ENCODE data around the gene OR5D18. TPM values are rescaled to one million over a fixed set of nuclear protein-coding genes. Genes with fewer than 3 reads are reported as not detected.
"Not testable (repeated sequence)": the region's sequence is repeated elsewhere in the genome, so short reads cannot be mapped to it uniquely, and the experiment has no call there.

OR5D18 gene
- not detected for polyA plus RNA-seq (ENCODE audit: insufficient read length)

GRCh38 chr11:55819330-55819729 lies at the start of gene OR5D18:
Gene OR5D18 (plus strand): TSS chr11:55819630. CDS start chr11:55819630, 0 bp downstream.
- no peak for DNase-seq

DNA sequence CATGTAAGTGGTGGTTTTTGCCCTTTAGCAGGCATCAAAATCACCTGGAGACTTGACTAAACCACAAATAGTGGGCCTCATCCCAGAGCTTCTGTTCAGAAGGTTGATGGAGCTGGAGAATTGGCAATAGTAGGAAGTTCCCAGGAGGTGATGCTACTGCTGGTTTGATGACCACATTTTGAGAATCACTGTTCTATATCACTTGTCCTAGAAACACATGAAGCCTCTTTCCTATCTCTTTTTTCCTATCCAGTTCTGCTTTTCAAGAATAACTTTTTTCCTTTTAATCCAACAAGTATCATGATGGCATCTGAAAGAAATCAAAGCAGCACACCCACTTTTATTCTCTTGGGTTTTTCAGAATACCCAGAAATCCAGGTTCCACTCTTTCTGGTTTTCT lies 46.3 kb upstream of the OR5D18 start, which contains the start of gene OR5D13:
OR5D13 (plus strand) TSS at position 301 of the 400 bp plus-strand sequence; CDS start at position 301, 0 bp downstream.
- DNase-seq: no peak

DNA sequence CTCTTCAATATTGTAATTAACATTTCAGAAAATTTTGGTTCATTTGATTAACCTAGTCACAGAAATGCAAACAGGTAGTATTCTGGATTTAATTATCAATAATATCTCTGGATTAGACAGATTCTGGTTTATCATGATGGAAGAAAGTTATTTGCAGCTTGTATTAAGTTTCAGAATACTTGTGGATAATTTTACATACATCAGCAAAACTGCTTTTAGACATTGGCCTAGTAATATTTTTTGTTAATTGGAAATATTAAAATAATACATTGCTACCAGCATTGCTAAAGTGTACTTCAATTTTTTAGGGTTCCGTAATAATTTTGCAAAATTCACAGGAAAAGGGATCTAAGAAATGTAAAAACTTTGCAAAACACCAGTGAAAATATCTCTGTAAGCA lies 27.8 kb upstream of the OR5D18 start:
- no peak for DNase-seq

DNA sequence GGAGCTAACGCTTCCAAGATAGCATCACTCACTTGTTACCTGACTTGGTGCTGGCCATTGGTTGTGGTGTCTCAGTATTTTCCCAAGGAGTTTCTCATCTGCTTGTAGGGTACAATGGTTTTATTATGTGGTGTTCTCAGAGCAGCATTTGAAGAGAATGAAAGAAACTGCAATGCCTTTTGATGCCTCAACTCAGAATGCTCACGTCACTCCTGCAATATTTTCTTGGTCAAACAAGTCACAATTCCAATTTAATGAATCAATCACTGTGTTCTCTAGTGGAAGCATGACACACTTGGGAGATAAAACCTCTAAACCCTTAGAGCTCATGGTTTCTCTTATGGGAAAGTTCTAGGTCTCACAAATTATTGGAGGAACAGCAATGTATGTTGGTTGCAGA lies 26.1 kb upstream of the OR5D18 start:
- no peak for DNase-seq

DNA sequence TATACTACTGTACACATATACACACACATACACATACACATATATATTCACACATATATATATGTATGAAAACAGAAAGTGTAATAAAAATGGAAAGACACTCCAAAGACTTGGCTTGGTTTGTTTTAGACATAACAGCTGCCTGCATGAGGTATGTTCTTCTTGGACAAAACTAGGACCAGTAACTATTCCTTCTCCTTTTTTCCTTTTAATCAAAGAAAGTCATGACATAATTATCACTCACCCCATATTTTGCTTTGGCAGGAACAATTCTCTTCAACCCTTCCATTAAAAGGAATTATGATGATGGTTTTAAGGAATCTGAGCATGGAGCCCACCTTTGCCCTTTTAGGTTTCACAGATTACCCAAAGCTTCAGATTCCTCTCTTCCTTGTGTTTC lies 24.2 kb upstream of the OR5D18 start, which contains the start of gene OR5D14:
OR5D14 (plus strand) TSS at position 301 of the 400 bp plus-strand sequence; CDS start at position 301, 0 bp downstream.
- DNase-seq: no peak

DNA sequence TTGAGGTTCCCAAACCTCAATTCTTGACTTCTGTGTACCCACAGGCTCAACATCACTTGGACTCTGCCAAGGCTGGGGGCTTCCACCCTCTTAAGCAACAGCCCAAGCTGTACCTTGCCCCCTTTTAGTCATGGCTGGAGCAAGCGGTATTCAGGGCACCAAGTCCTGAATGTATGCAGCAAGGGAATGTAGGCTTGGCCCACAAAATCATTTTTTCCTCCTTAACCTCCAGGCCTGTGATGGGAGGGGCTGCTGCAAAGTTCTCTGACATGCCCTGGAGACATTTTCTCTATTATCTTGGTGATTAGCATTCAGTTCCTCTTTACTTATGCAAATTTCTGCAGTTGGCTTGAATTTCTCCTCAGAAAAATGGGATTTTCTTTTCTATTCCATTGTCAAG lies 13.2 kb upstream of the OR5D18 start:
- no peak for DNase-seq

DNA sequence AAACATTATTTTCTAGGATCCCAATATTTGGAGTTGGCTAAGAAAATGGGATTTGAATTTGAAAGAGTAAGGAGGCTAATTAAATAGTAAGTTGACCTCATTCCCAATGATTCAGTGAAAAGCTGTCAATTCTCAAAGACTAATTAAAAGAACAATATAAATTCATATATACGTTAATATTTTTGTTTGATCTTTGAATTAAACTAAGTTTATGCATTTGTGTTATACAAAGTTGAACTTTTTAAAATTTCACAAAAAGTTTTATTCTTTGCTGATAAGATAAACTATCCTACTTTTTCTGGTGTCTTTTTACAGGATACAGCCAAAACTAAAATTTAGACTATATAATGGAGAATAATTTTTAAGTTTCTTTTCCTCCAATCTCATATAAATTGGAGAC lies 8.4 kb upstream of the OR5D18 start, which contains the start of gene OR5L1:
OR5L1 (plus strand) TSS at position 301 of the 400 bp plus-strand sequence. CDS start 100 bp downstream, outside the sequence.
- no peak for DNase-seq

DNA sequence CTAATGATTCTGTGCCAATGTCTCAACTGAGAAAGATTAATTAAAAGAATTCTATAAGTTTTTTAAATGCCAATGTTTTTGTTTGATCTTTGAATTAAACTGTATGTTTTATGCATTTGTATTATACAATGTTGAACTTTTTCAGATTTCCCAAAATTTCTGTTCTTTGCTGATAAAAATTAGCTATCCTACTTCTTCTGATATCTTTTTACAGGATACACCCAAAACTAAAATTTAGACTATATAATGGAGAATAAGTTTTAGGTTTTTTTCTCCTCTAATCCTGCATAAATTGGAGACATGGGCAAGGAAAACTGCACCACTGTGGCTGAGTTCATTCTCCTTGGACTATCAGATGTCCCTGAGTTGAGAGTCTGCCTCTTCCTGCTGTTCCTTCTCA lies 7.5 kb downstream of the OR5D18 start, which contains the start of gene OR5L2:
OR5L2 (plus strand) TSS at position 301 of the 400 bp plus-strand sequence; CDS start at position 301, 0 bp downstream.
- DNase-seq: no peak

DNA sequence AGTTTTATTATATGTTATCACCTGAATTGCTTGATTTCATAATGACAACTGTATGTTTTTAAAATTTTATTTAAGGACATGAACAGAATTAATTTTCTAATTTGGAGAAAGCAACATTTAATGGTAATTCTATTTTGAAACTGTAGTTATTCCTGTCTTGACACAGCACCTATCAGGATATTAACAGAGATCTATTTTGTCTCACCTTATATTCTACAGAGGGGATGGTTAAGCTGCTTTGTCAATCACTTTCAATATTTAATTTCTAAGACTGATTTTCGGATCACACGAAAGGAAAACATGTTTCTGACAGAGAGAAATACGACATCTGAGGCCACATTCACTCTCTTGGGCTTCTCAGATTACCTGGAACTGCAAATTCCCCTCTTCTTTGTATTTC lies 19.0 kb downstream of the OR5D18 start, which contains the start of gene OR5D16:
OR5D16 (plus strand) TSS at position 301 of the 400 bp plus-strand sequence; CDS start at position 301, 0 bp downstream.
- no peak for DNase-seq

- no peak for DNase-seq
Measured at GRCh38 chr11:55847453-55847852, 28.0 kb downstream of the OR5D18 start.

DNA sequence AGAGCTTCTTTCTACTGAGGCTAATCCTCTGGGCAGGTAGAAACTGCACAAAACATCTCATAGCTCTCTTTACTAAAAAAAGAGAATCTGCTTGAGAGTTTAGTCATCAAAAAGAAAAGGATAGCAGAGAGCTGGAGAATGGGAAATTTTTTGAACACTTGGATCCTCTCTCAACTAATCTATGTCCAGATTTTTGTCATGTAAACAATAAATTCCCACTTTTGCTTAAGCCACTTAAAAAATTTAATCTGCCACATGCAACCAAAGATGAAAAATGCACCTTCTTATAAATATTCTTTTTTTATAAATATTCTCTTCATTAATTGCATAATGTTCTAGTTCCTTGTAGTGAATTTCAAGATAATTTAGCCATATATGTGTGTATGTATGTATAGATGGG lies 29.6 kb downstream of the OR5D18 start:
- no peak for DNase-seq

DNA sequence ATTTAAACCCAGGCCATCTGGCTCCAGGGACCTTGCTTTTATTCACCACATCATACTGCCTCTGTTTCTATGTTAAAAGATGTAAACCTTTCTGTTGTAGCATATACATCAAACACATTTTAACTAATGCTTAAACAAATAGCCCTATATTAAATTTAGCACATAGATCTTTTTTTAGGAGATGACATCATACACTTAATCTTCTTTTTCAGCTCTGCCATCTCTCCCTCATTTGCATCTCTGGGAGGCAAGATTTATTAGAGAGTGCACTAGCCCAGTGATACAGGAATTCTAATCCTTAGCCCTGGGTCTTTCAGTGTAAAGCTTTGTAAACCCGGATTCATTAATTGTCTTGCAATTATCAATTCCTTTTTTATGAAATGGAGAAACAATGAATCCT lies 32.7 kb downstream of the OR5D18 start:
- no peak for DNase-seq

- DNase-seq: no peak
Measured at GRCh38 chr11:55854704-55855103, 35.3 kb downstream of the OR5D18 start.

DNA sequence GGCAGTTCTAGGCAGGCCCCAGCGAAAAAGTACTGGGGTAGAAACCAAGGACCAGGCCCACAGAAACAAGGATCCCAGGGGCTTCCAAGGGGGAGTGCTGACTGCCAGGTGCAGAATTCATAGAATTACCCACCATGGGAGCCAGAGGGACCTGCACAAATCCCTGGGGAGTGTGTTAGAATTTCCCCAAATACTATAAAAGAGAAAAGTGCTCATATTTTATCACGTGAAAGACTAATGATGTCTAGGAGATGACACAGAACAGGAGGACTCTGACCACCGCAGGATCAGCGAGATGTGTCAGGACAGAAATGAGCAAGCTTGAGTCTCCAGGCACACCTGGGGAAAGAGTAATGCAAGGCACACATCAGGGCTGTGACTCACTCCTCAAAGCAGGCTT lies 47.9 kb downstream of the OR5D18 start:
- DNase-seq: not testable (repeated sequence)

Other genes with a start within 250 kb of the OR5D18 start
- gene OR4C16, start 247.5 kb upstream of the OR5D18 start, polyA plus RNA-seq (ENCODE audit: insufficient read length): not detected
- gene OR4C11, start 212.0 kb upstream of the OR5D18 start, polyA plus RNA-seq (ENCODE audit: insufficient read length): not detected
- gene OR4P4, start 184.5 kb upstream of the OR5D18 start, polyA plus RNA-seq (ENCODE audit: insufficient read length): 0.15 TPM
- not detected for gene OR4S2, start 171.3 kb upstream of the OR5D18 start, polyA plus RNA-seq (ENCODE audit: insufficient read length)
- not detected for gene OR4C6, start 157.4 kb upstream of the OR5D18 start, polyA plus RNA-seq (ENCODE audit: insufficient read length)
- gene OR5D13, start 46.2 kb upstream of the OR5D18 start, polyA plus RNA-seq (ENCODE audit: insufficient read length): not detected
- gene OR5D14, start 24.1 kb upstream of the OR5D18 start, polyA plus RNA-seq (ENCODE audit: insufficient read length): not detected
- gene OR5L1, start 8.3 kb upstream of the OR5D18 start, polyA plus RNA-seq (ENCODE audit: insufficient read length): not detected
- not detected for gene OR5L2, start 7.6 kb downstream of the OR5D18 start, polyA plus RNA-seq (ENCODE audit: insufficient read length)
- gene OR5D16, start 19.1 kb downstream of the OR5D18 start, polyA plus RNA-seq (ENCODE audit: insufficient read length): not detected
- not detected for gene TRIM51, start 63.7 kb downstream of the OR5D18 start, polyA plus RNA-seq (ENCODE audit: insufficient read length)
- gene OR5W2, start 95.0 kb downstream of the OR5D18 start, polyA plus RNA-seq (ENCODE audit: insufficient read length): not detected
- gene OR5I1, start 116.8 kb downstream of the OR5D18 start, polyA plus RNA-seq (ENCODE audit: insufficient read length): not detected
- gene OR10AG1, start 150.3 kb downstream of the OR5D18 start, polyA plus RNA-seq (ENCODE audit: insufficient read length): not detected
- gene OR5F1, start 175.0 kb downstream of the OR5D18 start, polyA plus RNA-seq (ENCODE audit: insufficient read length): not detected
- gene OR5AS1, start 208.0 kb downstream of the OR5D18 start, polyA plus RNA-seq (ENCODE audit: insufficient read length): not detected

Data from hindlimb muscle (tissue), 1 donor.